ENCODE results near the gene HSPA14. TPM values are rescaled to one million over a fixed set of nuclear protein-coding genes. Genes with fewer than 3 reads are reported as not detected.

Gene HSPA14
- total and polyA plus RNA-seq, 10 donors = 11.6 to 24.1 (median 13.5) TPM

- 74 to 97% (median 94%) methylated on average over 3 of the region's 3 CpGs for WGBS, 5 donors
- intact Hi-C loops (cut with DNase I; ENCODE audit: low total_unique reads) = loop anchor here (5.0 kb wide), 1 partner anchor 282 kb away; no protein-coding TSS in a partner anchor
- Histone ChIP-seq H3K4me3 (no peak overlapping the region), H3K4me1 (peaks cover 0 to 15% (median 7%) of the 10 kb centered on the region in 6 donors), H3K27ac (no peak overlapping the region), H3K9me3 (no peaks in the 10 kb centered on the region), H3K36me3 (no peaks in the 10 kb centered on the region), H3K27me3 (replicated peaks in 1 of 7) (no peaks in the 10 kb centered on the region)
- DNase-seq = no peak
- TF ChIP-seq POLR2A (IDR thresholded peaks at IDR 0.05) = no peak
These were observed 14.1 kb upstream of the HSPA14 start for GRCh38 chr10:14823966-14824365.

DNA sequence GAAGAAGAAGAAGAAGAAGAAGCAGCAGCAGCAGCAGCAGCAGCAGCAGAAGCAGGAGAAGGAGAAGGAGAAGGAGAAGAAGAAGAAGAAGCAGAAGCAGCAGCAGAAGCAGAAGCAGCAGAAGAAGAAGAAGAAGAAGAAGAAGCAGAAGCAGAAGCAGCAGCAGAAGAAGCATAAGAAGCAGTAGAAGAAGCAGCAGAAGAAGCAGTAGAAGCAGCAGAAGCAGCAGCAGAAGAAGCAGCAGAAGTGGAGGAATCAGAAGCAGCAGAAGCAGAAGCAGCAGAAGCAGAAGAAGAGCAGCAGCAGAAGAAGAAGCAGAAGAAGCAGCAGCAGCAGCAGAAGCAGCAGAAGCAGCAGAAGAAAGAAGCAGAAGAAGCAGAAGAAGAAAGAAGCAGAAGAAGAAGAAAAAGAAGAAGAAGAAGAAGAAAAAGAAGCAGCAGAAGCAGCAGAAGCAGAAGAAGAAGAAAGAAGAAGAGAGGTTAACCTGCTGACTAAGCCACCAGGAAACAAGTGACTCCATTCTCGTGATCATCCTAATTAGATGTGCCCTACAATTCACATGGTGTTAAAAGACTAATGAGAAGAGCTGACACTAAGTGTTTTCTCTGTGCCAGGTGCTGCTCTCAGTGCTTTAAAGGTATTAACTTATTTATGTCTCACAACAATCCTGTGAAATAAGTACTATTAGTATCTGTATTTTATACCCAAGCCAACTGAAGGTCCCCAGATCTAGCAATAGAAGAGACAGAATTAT, 11.9 kb upstream of the HSPA14 start:
- Histone ChIP-seq H3K27ac (peak overlapping the region in 4 of 8 donors; percentile 26 to 66 (median 58)), H3K4me1 (peaks cover 0 to 15% (median 7%) of the 10 kb centered on the region in 6 donors), H3K36me3 (no peaks in the 10 kb centered on the region), H3K4me3 (no peak overlapping the region), H3K27me3 (replicated peaks in 1 of 7) (no peaks in the 10 kb centered on the region), H3K9me3 (no peaks in the 10 kb centered on the region)
- intact Hi-C loops (cut with DNase I; ENCODE audit: low total_unique reads) = no loop called here
- DNase-seq = no peak
- TF ChIP-seq CTCF (IDR thresholded peaks at IDR 0.05 in 8 of 11, conservative IDR thresholded peaks at IDR 0.05 in 3 of 11) (no peak), POLR2A (IDR thresholded peaks at IDR 0.05) (no peak), POLR2AphosphoS5 (IDR thresholded peaks at IDR 0.05) (no peak)
- 24 to 50% (median 31%) methylated on average over 1 of the region's 1 CpG for WGBS, 5 donors

GRCh38 chr10:14833106-14833505, 5.0 kb upstream of the HSPA14 start:
- no peak for DNase-seq
- Histone ChIP-seq H3K36me3 (peaks cover 0 to 6% (median 0%) of the 10 kb centered on the region in 6 donors), H3K27ac (no peak overlapping the region), H3K27me3 (replicated peaks in 1 of 7) (no peaks in the 10 kb centered on the region), H3K4me1 (peaks cover 6 to 19% (median 11%) of the 10 kb centered on the region in 6 donors), H3K9me3 (no peaks in the 10 kb centered on the region), H3K4me3 (no peak overlapping the region)
- TF ChIP-seq CTCF (IDR thresholded peaks at IDR 0.05 in 8 of 11, conservative IDR thresholded peaks at IDR 0.05 in 3 of 11) = no peak
- no peak for TF ChIP-seq POLR2A (IDR thresholded peaks at IDR 0.05)
- TF ChIP-seq POLR2AphosphoS5 (IDR thresholded peaks at IDR 0.05) = no peak
- intact Hi-C loops (cut with DNase I; ENCODE audit: low total_unique reads) = no loop called here
- 72 to 89% (median 84%) methylated on average over 3 of the region's 3 CpGs for WGBS, 5 donors

DNA sequence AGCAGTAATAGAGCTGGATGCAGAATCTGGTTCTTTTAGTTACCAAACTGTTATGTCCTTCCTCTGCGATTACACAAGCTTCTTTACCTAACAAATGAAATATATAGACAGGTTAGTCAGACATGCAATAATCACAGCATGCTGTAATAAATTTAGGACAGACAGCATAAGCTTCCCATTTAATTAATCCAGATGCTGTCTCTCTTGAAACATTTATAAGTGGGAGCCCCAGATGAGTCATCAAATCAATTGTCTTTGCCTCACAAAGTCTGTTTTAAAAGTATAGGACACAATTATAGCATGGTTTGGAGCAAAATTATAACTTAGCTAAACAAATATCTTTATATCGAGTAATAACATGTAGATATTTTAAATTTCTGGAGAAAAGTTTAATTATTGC, 1.9 kb upstream of the HSPA14 start:
- Histone ChIP-seq H3K27ac (peak overlapping the region in 2 of 8 donors; percentile 90 to 92), H3K27me3 (replicated peaks in 1 of 7) (no peaks in the 10 kb centered on the region), H3K4me3 (no peak overlapping the region), H3K4me1 (peaks cover 10 to 39% (median 27%) of the 10 kb centered on the region in 6 donors), H3K9me3 (no peaks in the 10 kb centered on the region), H3K36me3 (peaks cover 0 to 17% (median 2%) of the 10 kb centered on the region in 6 donors)
- 93 to 98% (median 97%) methylated on average over 2 of the region's 2 CpGs for WGBS, 5 donors
- DNase-seq = no peak
- TF ChIP-seq POLR2AphosphoS5 (IDR thresholded peaks at IDR 0.05) = no peak
- TF ChIP-seq CTCF (IDR thresholded peaks at IDR 0.05 in 8 of 11, conservative IDR thresholded peaks at IDR 0.05 in 3 of 11) = no peak
- TF ChIP-seq POLR2A (IDR thresholded peaks at IDR 0.05) = no peak
- intact Hi-C loops (cut with DNase I; ENCODE audit: low total_unique reads) = loop anchor here (5.0 kb wide), 1 partner anchor 299 kb away; no protein-coding TSS in a partner anchor
